ENCODE data around the gene TRMT1.

DNA sequence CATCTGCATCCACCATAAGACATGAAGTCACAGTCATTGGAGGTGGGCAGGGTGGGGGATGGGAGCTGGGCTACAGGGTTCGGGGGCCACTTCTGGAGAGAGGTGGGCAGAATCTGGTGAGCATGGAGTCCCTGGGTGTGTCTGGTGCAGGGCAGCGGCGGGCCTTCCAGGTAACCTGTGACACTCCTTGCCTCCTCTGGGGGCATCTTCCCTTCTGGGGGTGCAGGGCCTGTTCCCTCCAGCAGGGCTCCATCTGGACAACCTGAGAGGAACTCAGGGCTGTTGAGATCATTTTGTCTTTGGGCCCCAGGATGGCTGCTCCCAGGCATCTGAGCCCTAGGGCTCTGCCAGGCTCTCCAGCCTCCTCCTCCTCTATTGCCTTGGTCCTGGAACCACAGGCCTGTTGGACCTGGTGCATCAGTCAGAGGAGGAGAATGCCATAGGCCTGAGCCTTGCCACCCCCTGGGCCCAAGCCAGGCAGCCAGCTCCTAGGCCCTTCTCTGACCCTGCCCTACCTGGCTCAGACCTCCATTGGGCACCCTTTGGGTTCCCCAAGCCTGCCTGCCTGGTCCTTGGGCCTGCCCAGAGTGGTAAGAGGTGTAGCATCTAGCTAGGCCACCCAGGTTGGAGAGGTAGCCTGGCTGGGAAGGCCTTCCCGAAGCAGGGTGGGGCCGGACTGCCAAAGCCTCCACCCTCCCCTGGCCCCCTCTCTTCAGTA lies 27.2 kb downstream of the TRMT1 start:
- no peak for TF ChIP-seq EZH2 (IDR thresholded peaks at IDR 0.05; ENCODE audit: low read length, unreplicated experiment)
- TF ChIP-seq, protein P1, sequence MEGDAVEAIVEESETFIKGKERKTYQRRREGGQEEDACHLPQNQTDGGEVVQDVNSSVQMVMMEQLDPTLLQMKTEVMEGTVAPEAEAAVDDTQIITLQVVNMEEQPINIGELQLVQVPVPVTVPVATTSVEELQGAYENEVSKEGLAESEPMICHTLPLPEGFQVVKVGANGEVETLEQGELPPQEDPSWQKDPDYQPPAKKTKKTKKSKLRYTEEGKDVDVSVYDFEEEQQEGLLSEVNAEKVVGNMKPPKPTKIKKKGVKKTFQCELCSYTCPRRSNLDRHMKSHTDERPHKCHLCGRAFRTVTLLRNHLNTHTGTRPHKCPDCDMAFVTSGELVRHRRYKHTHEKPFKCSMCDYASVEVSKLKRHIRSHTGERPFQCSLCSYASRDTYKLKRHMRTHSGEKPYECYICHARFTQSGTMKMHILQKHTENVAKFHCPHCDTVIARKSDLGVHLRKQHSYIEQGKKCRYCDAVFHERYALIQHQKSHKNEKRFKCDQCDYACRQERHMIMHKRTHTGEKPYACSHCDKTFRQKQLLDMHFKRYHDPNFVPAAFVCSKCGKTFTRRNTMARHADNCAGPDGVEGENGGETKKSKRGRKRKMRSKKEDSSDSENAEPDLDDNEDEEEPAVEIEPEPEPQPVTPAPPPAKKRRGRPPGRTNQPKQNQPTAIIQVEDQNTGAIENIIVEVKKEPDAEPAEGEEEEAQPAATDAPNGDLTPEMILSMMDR (conservative IDR thresholded peaks at IDR 0.05; ENCODE audit: low read depth, low read length), result peak; percentile 54

All from PC-3 (cell line).